Measurements from ENCODE around the gene SNAI3.

DNA sequence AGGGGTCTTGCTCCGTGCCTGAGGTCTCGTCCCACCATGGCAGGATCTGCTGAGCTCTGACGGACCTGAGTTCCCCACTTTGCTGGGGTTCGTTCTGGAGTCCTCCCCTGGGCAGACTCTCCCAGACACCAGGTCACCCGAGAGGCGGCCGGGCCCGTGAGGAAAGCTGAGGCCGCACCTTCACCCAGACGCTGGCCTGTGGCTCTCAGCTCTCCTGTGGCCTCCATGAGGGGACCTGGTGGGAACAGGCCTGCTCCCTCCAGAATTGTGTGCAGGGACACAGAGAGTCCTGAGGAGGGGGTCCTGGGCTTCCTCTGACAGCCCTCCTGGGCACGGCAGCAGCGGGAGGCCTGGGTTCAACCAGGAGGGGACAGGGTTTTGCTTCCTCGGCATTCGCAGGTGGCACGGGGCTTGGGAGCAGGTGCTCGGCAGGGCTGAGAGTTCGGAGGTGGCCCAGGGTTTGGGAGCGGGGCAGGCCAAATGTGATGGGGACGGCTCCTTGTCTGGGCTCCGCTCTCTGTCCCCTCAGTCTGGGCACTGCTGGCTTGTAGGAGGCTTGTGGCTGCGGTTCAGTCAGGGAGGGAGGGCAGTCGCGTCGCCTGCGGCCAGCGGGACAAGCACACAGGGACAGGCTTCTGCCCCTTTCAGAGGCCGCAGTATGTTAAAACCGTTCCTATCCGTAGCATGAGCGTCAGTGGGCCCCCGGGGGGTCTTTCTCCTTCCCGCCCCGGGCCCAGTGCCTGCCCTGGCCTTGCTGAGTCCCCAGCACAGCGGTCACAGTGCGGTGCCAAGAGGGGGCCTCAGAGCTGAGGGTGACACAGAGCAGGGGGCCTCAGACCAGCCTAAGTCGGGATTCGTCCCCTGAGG, 8.1 kb upstream of the SNAI3 start:
- no peak for TF ChIP-seq ZFP3 (CRISPR knock-in tag; IDR thresholded peaks at IDR 0.05)
- TF ChIP-seq ISL1 (CRISPR knock-in tag; IDR thresholded peaks at IDR 0.05): no peak
- no peak for TF ChIP-seq ZFP30 (CRISPR knock-in tag; IDR thresholded peaks at IDR 0.05)
- no peak for TF ChIP-seq OSR1 (CRISPR knock-in tag; IDR thresholded peaks at IDR 0.05)
- no peak for TF ChIP-seq CREB5 (CRISPR knock-in tag; IDR thresholded peaks at IDR 0.05; ENCODE audit: low read depth)
- TF ChIP-seq, protein P1, sequence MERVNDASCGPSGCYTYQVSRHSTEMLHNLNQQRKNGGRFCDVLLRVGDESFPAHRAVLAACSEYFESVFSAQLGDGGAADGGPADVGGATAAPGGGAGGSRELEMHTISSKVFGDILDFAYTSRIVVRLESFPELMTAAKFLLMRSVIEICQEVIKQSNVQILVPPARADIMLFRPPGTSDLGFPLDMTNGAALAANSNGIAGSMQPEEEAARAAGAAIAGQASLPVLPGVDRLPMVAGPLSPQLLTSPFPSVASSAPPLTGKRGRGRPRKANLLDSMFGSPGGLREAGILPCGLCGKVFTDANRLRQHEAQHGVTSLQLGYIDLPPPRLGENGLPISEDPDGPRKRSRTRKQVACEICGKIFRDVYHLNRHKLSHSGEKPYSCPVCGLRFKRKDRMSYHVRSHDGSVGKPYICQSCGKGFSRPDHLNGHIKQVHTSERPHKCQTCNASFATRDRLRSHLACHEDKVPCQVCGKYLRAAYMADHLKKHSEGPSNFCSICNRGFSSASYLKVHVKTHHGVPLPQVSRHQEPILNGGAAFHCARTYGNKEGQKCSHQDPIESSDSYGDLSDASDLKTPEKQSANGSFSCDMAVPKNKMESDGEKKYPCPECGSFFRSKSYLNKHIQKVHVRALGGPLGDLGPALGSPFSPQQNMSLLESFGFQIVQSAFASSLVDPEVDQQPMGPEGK (CRISPR knock-in tag; IDR thresholded peaks at IDR 0.05; ENCODE audit: borderline replicate concordance): no peak
- TF ChIP-seq ARNTL (CRISPR knock-in tag; IDR thresholded peaks at IDR 0.05; ENCODE audit: borderline replicate concordance, low read depth): no peak
- TF ChIP-seq ZC3H10 (CRISPR knock-in tag; IDR thresholded peaks at IDR 0.05): no peak
- no peak for TF ChIP-seq ESRRG (CRISPR knock-in tag; IDR thresholded peaks at IDR 0.05)
- no peak for TF ChIP-seq RARB (CRISPR knock-in tag; IDR thresholded peaks at IDR 0.05)
- TF ChIP-seq GLIS3 (CRISPR knock-in tag; IDR thresholded peaks at IDR 0.05): no peak
- TF ChIP-seq, protein P2, sequence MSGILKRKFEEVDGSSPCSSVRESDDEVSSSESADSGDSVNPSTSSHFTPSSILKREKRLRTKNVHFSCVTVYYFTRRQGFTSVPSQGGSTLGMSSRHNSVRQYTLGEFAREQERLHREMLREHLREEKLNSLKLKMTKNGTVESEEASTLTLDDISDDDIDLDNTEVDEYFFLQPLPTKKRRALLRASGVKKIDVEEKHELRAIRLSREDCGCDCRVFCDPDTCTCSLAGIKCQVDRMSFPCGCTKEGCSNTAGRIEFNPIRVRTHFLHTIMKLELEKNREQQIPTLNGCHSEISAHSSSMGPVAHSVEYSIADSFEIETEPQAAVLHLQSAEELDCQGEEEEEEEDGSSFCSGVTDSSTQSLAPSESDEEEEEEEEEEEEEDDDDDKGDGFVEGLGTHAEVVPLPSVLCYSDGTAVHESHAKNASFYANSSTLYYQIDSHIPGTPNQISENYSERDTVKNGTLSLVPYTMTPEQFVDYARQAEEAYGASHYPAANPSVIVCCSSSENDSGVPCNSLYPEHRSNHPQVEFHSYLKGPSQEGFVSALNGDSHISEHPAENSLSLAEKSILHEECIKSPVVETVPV (CRISPR knock-in tag; IDR thresholded peaks at IDR 0.05): no peak
- no peak for TF ChIP-seq TOX (CRISPR knock-in tag; IDR thresholded peaks at IDR 0.05; ENCODE audit: borderline replicate concordance)
- no peak for TF ChIP-seq SNAI2 (CRISPR knock-in tag; IDR thresholded peaks at IDR 0.05)
